COLO668 (cell line): ENCODE measurements around the gene ORM1.
"Not testable (repeated sequence)": the region's sequence is repeated elsewhere in the genome, so short reads cannot be mapped to it uniquely, and the experiment has no call there.

Experiments
- DNase-seq: peaks from one replicate; lab custom pipeline; 2025; ENCODE audit not compliant: unreplicated experiment; lab: John Stamatoyannopoulos, UW

ORM1 gene

DNA sequence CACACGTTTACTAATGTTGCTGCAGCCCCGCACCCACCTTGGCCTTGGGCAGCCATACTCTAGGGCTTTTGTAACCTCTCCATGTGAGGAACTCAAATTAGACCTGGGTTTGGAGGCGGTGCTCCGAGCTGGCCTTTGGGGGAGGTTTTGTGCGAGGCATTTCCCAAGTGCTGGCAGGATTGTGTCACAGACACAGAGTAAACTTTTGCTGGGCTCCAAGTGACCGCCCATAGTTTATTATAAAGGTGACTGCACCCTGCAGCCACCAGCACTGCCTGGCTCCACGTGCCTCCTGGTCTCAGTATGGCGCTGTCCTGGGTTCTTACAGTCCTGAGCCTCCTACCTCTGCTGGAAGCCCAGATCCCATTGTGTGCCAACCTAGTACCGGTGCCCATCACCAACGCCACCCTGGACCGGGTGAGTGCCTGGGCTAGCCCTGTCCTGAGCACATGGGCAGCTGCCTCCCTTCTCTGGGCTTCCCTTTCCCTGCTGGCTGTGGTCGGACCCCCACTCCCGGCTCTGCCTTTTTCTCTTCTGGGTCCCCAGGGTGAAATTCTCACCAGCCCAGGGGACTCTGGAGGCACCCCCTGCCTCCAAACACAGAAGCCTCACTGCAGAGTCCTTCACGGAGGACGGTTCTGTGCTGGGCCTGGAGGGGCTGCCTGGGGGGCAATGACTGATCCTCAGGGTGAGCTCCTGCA, at the start of gene ORM1:
Gene ORM1 (plus strand): TSS at position 268 of the 701 bp plus-strand sequence. CDS start 36 bp downstream, at position 304.
- not testable (repeated sequence) for DNase-seq

DNA sequence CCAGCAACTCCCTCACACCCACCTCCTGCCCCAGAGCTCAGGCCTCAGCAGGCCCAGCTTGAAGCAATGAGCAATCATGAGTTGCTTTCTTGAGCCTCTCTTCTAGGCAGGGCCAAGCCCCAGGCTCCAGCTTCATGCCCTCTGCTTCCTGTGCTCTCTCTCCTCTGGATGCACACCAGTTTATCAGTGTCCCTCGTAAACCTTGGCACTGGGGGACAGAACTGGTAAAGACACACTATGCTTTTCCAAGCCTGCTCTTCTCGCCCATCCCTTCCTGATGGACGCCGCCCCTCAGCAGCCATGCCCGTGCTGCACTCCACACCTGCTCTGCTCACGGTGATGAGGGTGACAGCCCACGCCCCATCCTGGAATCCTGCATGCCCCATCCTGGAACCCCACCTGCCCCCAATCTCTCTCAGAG, 49.4 kb upstream of the ORM1 start:
- DNase-seq = no peak

DNA sequence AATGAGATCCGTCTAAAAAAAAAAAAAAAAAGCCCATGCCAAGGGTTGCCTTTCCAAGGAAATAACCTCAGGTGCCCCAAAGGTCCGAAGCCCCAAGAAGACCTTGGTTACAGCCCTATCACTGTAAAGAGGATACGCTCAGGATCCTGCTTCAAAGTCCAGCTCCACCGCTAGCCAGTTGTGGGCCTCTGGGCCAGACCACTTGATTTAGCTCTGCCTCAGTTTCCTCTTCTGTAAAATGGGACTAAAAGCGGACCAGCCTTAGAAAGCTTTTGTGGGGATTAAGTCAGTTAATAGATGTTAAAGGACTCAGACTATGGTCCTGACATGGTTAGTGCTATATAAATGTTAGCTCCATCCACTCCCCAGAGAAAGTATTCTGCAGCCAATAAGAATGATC, 48.7 kb upstream of the ORM1 start:
- no peak for DNase-seq

DNA sequence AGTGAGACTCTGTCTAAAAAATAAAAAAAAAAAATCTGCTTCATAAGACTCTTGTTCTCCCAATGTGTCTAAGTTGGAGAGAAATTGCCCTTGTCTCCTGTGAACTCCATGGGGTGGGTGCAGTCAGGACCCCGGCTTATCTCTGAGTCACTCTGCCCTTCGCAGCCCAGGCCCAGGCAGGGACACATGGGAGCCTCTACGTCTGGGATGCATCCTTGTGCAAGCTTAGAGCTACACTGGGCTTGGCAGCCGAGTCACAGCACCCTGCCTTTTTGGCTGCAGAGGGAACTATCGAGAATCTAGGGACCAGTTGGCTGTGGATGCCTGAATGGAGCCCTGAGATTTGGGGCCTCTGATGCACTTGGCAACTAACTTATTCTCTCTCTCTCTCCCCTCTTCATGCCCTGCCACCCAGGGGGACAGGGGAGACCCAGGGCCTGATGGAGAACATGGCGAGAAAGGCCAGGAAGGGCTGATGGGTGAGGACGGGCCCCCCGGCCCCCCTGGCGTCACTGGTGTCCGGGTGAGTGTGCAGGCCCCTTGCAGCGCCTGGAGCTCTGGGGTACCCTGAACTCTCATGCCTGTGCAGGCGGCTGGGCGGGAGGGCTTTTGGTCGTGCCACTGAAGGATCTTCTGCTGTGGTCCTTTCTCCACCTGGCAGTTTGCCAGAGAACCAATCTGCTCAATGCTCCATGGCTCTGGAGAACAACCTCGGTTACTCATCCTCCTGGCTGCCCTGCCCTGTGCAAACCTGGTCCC, 47.5 kb upstream of the ORM1 start:
- no peak for DNase-seq

DNA sequence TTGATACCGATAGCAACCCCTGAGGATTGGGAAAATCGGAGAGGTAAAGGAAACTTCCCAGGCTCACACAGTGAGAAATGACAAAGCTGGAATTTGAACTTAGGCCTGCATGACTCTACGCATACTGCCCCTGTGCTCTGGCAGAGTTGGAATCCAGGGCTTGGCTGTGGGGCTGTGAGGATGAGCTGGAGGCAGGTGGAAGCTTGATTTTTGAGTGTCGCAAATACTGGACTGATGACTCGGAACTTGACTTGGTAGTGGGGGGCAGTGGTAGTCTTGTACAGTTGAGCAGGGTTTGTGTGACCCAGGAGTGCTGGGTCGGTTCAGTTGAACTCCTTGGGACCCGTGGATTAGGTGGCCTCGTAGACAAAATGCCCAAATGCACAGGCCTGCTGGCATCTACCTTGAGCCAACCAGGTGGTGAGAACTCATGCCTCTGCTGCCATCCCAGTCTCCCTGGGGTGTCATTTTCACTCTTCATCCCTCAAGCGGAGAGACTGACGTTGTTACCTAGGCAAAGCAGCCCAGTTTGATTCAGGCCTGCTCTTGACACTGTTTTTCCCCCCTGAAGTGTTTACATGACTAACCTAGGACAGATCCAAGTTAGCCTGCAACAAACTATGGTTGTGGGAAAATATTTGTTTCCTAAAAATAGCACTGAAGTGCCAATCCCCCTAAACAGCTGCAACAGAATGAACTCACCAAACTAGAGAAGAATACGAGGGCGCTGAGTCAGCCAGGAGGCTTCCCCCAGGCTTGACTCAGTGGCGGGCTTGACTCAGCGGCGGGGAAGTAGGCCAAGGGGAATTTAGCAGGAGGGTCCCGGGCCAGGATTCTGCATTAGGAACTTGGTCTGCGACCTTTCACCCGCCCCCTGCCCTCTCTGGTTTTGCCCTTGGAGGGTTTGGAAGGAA, 45.7 kb upstream of the ORM1 start:
- no peak for DNase-seq

DNA sequence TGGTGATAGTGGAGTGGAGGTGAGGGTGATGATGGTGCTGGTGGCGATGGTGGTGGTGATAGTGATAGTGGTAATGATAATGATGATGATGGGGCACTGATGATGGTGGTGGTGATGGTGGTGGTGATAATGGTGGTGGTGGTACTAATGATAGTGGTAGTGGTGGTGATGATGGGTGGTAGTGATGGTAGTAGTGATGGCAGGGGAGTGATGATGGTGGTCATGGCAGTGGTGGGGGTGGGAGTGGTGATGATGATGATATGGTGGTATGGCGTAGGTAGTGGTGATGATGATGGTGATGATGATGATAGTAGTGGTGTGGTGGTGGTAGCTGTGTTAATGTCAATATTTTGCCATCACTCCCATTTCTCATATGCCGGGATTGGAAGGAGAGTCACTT, 44.5 kb upstream of the ORM1 start:
- no peak for DNase-seq

DNA sequence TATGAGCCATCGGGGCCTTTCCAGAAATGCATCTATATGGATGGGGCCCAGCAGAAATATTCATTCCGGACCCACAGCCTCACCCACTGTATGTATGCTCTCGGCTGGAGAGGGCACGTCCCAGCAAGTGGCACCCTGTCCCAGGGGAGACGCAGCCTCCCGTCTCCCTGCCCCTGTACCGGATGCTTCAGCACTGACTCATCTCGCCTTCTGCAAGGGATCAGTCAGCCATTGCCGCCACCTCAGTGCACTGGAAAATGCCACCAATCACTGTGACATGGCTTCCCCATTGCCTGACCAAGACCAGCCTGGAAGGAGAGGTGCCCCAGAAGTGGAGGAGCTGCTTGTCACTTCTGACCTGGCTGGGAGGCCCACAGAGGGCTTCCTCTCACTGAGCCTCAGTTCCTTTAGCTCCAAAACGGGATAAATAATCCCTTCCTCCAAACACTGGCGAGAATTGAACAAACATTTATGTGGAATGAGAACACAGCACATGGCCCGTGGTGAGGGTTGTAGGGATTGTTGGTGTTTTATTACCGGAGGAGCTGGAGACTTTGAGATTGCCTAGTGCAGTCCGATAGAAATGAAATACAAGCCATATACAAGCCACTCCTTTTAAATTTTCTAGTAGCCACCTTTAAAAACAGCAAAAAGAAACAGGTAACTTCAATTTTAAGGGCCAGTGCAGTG, 43.9 kb upstream of the ORM1 start:
- no peak for DNase-seq

DNA sequence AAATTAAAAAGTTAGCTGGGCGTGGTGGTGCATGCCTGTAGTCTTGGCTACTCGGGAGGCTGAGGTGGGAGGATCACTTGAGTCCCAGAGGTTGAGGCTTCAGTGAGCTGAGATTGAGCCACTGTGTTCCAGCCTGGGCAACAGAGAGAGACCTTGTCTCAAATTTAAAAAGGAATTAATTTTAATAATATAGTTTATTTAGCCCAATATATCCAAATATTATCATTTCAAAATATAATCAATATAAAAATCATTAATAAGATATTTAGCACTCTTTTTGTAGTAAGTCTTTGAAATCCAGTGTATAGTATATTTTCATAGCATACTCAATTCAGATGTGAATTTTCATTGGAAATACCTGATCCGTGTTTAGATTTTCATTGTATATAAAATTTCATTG, 43.2 kb upstream of the ORM1 start:
- no peak for DNase-seq

DNA sequence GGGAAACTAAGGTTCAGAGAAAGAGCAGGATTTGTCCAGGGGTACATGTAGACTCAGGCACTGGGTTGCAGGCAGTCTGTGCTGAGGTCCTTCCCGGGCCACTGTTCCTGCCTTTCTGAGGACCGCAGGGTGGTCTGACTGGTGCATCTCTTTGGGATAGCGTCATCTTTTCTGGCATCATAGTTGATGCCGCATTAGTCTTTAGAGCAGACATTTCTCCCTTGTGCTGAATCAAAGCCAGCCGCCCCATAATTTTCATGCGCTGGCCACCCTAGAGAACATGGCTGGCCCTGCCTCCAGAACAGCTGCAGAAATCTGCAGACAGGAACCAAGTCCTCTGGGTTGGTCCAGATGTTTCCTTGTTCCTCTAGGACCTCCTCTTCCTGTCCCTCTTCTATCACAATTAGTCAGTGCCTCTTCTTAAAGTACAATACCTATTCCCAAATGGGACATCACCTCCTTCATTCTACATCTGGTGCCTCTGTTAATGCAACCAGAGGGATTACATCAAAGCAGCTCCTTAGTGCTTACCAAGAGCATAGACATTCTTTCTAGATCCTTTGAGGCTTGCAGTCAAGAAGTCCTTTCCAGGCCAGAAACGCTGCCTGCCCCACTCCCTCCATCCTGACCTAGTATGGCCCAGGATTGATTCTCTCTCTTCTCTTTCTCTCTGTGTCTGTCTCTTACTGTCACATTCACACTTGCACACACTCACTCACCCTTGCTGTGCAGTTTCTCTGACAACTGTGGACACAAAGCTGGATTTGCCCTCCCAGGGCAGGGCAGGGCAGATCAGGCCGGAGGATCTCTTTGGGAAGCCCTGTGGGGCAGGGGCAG, 42.0 kb upstream of the ORM1 start:
- no peak for DNase-seq

DNA sequence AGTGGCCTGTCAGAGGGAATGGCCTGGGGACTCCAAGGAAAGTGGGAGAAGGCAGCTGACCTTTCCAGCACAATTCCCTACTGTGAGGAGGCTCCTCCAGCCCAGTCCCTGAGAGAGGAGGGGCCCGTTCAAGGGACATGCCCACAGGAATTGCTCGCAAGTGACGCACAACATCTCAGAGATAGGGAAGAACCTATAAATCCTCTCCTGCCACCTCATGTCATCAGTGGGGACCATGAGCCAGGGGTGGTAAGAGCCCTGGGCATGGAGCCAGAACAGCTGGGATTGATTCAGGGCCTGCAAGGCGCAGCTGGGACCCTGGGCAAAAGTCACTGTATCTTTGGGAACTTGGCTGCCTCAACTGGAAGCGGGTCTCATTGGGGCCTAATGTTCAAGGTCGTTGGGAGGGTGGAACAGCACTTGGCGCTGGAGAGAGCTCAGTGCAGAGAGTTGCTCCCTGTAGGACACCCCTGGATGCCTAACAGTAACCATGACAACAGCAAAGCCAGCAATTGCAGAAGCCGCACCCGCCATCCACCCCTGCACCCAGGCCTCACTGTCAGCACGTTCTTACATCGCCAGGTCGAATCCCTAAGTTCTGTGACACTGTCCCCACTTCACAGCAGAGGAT, 41.3 kb upstream of the ORM1 start:
- DNase-seq = no peak

DNA sequence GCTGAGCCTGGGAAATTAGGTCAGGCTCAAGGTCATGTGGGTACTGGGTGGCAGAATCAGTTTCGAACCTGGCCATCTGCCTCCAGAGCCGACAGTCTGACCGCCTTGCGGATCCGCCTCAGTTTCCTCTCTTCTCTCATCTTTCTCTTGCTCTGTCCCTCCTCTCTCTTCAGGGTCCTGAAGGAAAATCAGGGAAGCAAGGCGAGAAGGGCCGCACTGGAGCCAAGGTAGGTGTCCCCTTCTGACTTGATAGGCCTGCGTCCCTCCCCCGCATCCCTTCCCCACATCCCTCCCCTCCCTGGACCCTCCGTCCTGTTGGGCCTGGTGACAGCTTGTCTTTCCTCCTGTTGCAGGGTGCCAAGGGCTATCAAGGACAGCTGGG, 40.8 kb upstream of the ORM1 start:
- DNase-seq = no peak

DNA sequence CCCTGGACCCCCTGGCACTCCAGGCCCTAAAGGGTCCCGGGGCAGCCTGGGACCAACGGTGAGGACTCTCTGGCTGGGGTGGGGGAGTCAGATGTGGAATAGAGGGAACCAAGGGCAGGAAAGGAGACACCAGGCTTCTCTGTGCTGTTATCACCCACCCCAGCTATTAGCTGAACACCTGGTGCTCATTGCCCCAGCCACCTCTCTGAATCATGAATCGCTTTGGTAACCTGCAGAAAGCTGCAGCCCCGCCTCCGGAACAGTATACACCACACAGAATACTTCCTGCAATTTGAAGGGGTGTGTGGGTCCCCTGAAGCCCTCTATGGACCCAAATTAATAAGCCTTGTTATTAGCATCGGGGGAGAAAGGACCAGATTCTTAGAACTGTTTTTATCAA, 40.4 kb upstream of the ORM1 start:
- DNase-seq = no peak

DNA sequence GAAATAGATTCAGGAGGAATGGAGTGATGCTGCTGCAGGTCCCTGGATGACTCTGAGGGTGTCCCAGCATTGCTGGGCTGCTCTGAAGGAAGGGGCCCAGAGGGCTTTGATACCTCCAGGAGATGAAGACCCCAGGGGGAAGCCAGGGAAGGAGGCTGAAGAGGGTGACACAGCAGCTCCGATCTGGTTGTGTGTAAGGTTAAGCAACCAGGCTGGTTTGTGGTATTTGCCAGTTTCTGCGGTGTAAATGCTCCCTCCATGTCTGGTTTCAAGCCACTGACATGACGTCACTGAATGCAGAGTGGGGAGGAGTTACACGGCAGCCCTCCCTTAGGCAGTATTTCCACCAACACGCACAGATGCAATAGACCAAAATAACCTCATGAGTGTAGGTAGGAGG, 40.0 kb upstream of the ORM1 start:
- no peak for DNase-seq

DNA sequence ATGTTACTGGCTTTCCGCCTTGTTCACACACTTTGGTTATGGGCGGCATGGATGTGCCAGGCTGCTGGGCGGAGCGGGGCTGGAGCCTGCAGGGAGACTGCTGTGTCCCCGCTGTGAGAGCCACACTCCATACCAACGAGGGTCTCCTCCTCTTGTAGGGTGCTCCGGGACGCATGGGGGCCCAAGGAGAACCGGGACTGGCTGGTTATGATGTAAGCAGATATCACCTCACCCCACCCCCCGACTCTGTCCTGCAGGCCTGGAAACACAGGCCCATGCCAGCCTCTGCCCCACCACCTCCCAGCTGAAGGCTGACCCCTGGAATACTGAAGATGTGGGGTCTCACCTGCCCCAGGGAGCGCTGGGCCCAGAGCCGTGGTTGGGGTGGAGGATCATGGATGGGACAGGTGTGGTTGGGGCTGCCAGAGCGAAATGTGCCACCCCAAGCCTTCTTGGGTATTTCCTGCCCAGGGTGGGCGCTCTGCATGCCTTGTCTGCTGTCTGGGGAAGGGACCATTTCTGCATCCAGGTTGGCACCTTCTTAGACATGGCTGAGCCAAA, 39.3 kb upstream of the ORM1 start:
- no peak for DNase-seq

DNA sequence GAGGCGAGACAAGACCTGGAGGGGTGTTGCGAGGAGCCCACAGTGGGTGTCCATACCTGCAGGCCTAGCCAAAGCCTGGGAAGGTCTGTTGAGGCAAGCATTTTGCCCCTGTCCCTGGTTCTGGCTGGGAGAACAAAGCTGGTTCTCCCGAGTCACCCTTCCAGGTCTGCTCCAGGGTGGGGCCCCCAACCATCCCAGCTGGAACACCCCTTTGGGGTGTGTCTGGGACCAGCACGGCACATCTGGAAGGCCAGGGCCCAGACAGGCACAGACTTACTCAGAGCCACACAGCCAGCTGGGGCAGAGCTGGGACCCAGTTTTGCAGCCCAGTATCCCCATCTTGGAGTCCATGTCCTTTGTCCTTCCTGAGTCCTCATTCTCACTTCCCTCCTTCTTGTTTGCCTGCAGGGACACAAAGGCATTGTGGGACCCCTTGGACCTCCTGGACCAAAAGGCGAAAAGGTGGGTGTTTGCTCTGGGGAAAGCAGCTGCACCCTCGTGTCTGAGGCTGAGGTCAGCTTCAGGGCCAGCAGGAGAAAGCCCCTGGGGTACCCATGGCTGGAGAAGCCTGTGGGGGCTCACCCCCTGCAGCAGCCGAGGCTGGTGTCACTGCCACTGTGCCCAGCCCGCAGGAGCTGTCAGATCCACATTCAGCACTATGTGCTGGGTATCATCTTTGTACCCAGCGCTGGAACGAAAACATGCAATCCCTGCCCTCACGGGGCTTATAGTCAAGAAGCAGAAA, 38.4 kb upstream of the ORM1 start:
- DNase-seq = no peak

DNA sequence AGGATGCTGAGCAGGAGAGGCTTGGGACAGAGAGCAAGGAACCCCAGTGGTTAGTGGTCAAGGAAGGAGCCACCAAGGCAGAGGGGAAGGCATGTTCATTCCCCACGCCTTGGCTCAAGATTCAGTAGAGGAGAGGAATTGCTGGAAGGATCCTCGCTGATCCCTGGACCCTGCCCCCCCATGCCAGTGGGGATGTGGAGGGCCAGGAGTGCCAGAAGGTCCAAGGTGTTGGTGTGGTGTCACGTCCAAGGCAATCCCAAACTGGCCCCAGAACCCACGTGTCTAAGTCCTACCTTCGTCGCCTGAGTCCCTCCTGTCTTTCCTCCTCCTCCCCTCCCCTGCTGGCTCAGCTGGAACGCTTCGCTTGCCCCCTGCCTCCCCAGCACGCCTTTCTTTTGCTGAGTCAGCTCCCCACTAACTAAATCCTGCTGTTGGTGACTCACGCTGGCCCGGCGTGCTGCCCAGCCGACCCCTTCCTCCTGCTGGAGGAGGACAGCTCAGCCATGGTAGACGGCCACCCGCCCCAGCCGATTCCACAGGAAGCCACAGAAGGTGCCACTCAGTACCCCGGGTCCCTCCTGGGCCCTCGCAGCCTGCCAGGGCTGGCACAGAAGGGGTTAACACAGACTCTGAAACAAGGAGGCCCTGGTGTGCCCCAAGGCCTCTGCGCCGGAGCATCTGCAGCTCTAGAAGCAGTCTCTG, 37.6 kb upstream of the ORM1 start:
- no peak for DNase-seq

DNA sequence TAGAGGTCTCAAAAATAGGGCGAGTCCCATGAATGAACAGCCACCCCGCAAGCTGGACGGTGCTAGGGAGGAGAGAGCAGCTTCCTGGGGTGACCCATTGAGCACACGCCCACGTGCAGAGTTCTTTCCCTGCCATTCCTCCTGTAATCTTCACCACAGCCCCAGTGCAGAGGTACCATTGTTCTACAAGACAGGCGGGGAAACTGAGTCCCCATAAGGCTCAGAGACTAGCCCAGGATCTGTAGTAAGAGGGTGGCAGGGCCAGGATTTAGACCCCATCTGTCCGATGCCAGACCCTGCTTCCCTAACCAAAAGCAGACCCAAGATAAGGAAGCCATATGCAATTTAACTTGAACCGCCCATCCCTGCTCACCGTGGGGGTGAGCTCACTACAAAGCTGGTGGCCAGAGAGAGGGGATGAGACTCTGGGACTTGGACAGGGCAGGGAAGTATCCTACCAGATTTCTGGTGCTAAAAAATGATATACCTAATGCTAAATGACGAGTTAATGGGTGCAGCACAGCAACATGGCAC, 36.7 kb upstream of the ORM1 start:
- no peak for DNase-seq
